Common myeloid progenitor, CD34-positive (primary cell): ENCODE measurements around the gene DENND5B.

Source experiments
- CTCF ChIA-PET: fragments of 350-600 bp; sonication (Branson Sonifier 250); formaldehyde crosslinking; loops from one replicate; lab custom pipeline; 2021; ENCODE audit warnings: antibody characterized with exemption; lab: Charles Lee
- POLR2A ChIA-PET: fragments of 350-600 bp; sonication (Branson Sonifier 250); formaldehyde crosslinking; loops from one replicate; lab custom pipeline; 2021; ENCODE audit warnings: antibody characterized with exemption; lab: Charles Lee
- DNase-seq, 3 donors: peaks; one replicate each; pipeline versions ENCODE4 v3.0.0 to v3.0.0-alpha.2; 2013
- H3K27ac ChIP-seq, 2 experiments: 1 replicate in 1 of 2; 2 replicates in 1 of 2; pipeline ENCODE4 v1.7.0; 2013; ENCODE audit warnings: inconsistent platforms in 2 of 2, low read length in 2 of 2, mild to moderate bottlenecking in 2 of 2, low read depth in 1 of 2, moderate library complexity in 1 of 2; ENCODE audit not compliant: severe bottlenecking in 2 of 2, insufficient read depth in 1 of 2, poor library complexity in 1 of 2
- H3K27me3 ChIP-seq, 5 experiments: replicated peaks in 2 of 5; 1 replicate in 3 of 5; 2 replicates in 2 of 5; pipeline versions ENCODE4 v1.6.1 to v1.7.0; 2013; ENCODE audit warnings: low read length in 4 of 5, mild to moderate bottlenecking in 2 of 5, moderate library complexity in 2 of 5, inconsistent platforms in 1 of 5; ENCODE audit not compliant: insufficient read depth in 5 of 5, control insufficient read depth in 4 of 5
- H3K36me3 ChIP-seq, 4 experiments: 1 replicate in 2 of 4; 2 replicates in 2 of 4; pipeline versions ENCODE4 v1.6.1 to v1.7.0; 2013; ENCODE audit warnings: low read length in 3 of 4, control low read depth in 1 of 4, mild to moderate bottlenecking in 1 of 4; ENCODE audit not compliant: control insufficient read depth in 4 of 4, insufficient read depth in 4 of 4
- H3K4me1 ChIP-seq, 4 experiments: 1 replicate in 3 of 4; 2 replicates in 1 of 4; pipeline versions ENCODE4 v1.6.1 to v1.7.1; 2013; ENCODE audit warnings: low read length in 3 of 4, mild to moderate bottlenecking in 3 of 4, control low read depth in 1 of 4, inconsistent platforms in 1 of 4, moderate library complexity in 1 of 4; ENCODE audit not compliant: control insufficient read depth in 4 of 4, insufficient read depth in 4 of 4; ENCODE audit errors: control extremely low read depth in 1 of 4
- H3K4me3 ChIP-seq, 7 experiments: 1 replicate in 4 of 7; 2 replicates in 3 of 7; pipeline versions ENCODE4 v1.5.1 to v1.7.0; 2013; ENCODE audit warnings: mild to moderate bottlenecking in 7 of 7, low read length in 6 of 7, moderate library complexity in 6 of 7, inconsistent platforms in 2 of 7, low read depth in 2 of 7, control low read depth in 1 of 7; ENCODE audit not compliant: insufficient read depth in 4 of 7, control insufficient read depth in 1 of 7; ENCODE audit errors: extremely low read depth in 1 of 7
- H3K9me3 ChIP-seq, 5 experiments: 1 replicate in 4 of 5; 2 replicates in 1 of 5; pipeline versions ENCODE4 v1.6.1 to v1.7.1; 2013; ENCODE audit warnings: low read length in 4 of 5, mild to moderate bottlenecking in 2 of 5, inconsistent platforms in 1 of 5, low read depth in 1 of 5, moderate library complexity in 1 of 5; ENCODE audit not compliant: control insufficient read depth in 4 of 5, insufficient read depth in 2 of 5; ENCODE audit errors: control extremely low read depth in 1 of 5
- WGBS: methylation state at CpG from one replicate; pipeline ENCODE4 v1.1.5; 2013; ENCODE audit not compliant: insufficient coverage; 5-methylcytosine and 5-hydroxymethylcytosine counted together

The DENND5B gene

GRCh38 chr12:31591380-31591901 is 505 bp upstream of the DENND5B start:
- ChIA-PET CTCF (interaction anchor here (1.0 kb wide), 1 partner anchor 46 kb away, joined by 3 read pairs; no protein-coding TSS in a partner anchor), POLR2A (interaction anchor here (0.5 to 0.6 kb wide), 2 partner anchors 114 to 116 kb away, joined by 3 to 4 read pairs; no protein-coding TSS in a partner anchor)
- peak; percentile 38 to 81 (median 75) for DNase-seq
- peaks cover 7 to 18% (median 10%) of the 10 kb centered on the region in 4 experiments for H3K4me1 ChIP-seq
- no peaks in the 10 kb centered on the region for H3K36me3 ChIP-seq
- peak overlapping the region; percentile 82 to 95 (median 87) for H3K4me3 ChIP-seq
- H3K27ac ChIP-seq = peak overlapping the region in 1 of 2 experiments; percentile 88
- no peaks in the 10 kb centered on the region for H3K9me3 ChIP-seq
- peaks cover 0 to 2% (median 0%) of the 10 kb centered on the region in 5 experiments for H3K27me3 ChIP-seq
- 0% methylated on average over 10 of the region's 16 CpGs for WGBS

GRCh38 chr12:31589904-31590641 is 863 bp downstream of the DENND5B start:
- Histone ChIP-seq H3K27me3 (peaks cover 0 to 2% (median 0%) of the 10 kb centered on the region in 5 experiments), H3K36me3 (no peaks in the 10 kb centered on the region), H3K4me1 (peaks cover 7 to 18% (median 10%) of the 10 kb centered on the region in 4 experiments), H3K4me3 (peak overlapping the region; percentile 82 to 95 (median 87)), H3K9me3 (no peaks in the 10 kb centered on the region), H3K27ac (peak overlapping the region; percentile 69 to 88)
- 0% methylated on average over 77 of the region's 85 CpGs for WGBS
- peak; percentile 67 to 85 (median 78) for DNase-seq
- ChIA-PET POLR2A (interaction anchor here (0.6 to 1.4 kb wide), 2 partner anchors 11 to 18 kb away, joined by 3 to 6 read pairs; no protein-coding TSS in a partner anchor), CTCF (interaction anchor here (0.6 to 0.9 kb wide), 2 partner anchors 10 to 107 kb away, joined by 3 to 4 read pairs; no protein-coding TSS in a partner anchor)

- Histone ChIP-seq H3K27ac (peak overlapping the region; percentile 69 to 88), H3K4me1 (peaks cover 7 to 18% (median 10%) of the 10 kb centered on the region in 4 experiments), H3K36me3 (no peaks in the 10 kb centered on the region), H3K4me3 (peak overlapping the region; percentile 82 to 95 (median 87)), H3K9me3 (no peaks in the 10 kb centered on the region), H3K27me3 (no peaks in the 10 kb centered on the region)
- peak in 2 of 3 donors; percentile 82 to 86 for DNase-seq
- ChIA-PET CTCF (no interaction called here), POLR2A (interaction anchor here (1.4 kb wide), 1 partner anchor 11 kb away, joined by 6 read pairs; no protein-coding TSS in a partner anchor)
- WGBS = 0% methylated on average over 9 of the region's 15 CpGs
These were observed 1.4 kb downstream of the DENND5B start for GRCh38 chr12:31589598-31589903.

DNA sequence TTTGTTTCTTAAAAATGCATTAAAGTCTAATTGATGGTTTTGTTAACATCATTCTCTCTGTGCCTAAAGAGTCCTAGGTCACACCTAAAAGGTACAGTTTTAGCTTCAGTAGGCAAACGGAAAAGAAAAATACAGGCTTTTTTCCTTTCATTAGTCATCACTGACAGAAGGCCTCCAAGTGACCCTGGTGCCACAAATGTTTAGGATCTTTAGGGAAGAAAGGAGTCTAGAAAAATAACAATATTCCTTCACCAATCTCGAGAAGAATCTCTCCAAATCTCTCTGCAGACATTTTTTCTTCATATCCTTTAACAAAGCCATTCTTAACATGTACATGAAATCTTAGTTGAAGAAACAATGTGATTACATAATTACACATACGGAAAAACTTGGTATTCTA is 2.0 kb downstream of the DENND5B start:
- CTCF ChIA-PET = interaction anchor here (0.9 kb wide), 1 partner anchor 184 kb away, joined by 3 read pairs; no protein-coding TSS in a partner anchor
- no peak overlapping the region for H3K27ac ChIP-seq
- no peaks in the 10 kb centered on the region for H3K27me3 ChIP-seq
- peaks cover 7 to 18% (median 10%) of the 10 kb centered on the region in 4 experiments for H3K4me1 ChIP-seq
- no peaks in the 10 kb centered on the region for H3K36me3 ChIP-seq
- no peaks in the 10 kb centered on the region for H3K9me3 ChIP-seq
- no peak for DNase-seq
- WGBS = 20% methylated on average over 1 of the region's 3 CpGs
- H3K4me3 ChIP-seq = peak overlapping the region in 6 of 7 experiments; percentile 87 to 95 (median 88)
- POLR2A ChIA-PET = no interaction called here

- 97% methylated on average over 3 of the region's 4 CpGs for WGBS
- POLR2A ChIA-PET = no interaction called here
These were observed 4.2 kb downstream of the DENND5B start for GRCh38 chr12:31586728-31587127.

GRCh38 chr12:31585895-31586294 is 5.0 kb downstream of the DENND5B start:
- Histone ChIP-seq H3K27ac (no peak overlapping the region), H3K27me3 (no peaks in the 10 kb centered on the region), H3K9me3 (no peaks in the 10 kb centered on the region), H3K4me3 (no peak overlapping the region), H3K36me3 (no peaks in the 10 kb centered on the region), H3K4me1 (peaks cover 0 to 10% (median 5%) of the 10 kb centered on the region in 4 experiments)
- WGBS = no CpG with 5 or more reads among the region's 2 CpGs
- DNase-seq = no peak
- ChIA-PET POLR2A (no interaction called here), CTCF (interaction anchor here (1.4 kb wide), 1 partner anchor 12 kb away, joined by 4 read pairs; no protein-coding TSS in a partner anchor)

More at GRCh38 chr12:31586728-31587127, 4.2 kb downstream of the DENND5B start:
- no peak overlapping the region for H3K4me3 ChIP-seq
- H3K27me3 ChIP-seq = no peaks in the 10 kb centered on the region
- CTCF ChIA-PET = interaction anchor here (0.7 kb wide), 1 partner anchor 183 kb away, joined by 3 read pairs; no protein-coding TSS in a partner anchor
- no peaks in the 10 kb centered on the region for H3K9me3 ChIP-seq
- no peaks in the 10 kb centered on the region for H3K36me3 ChIP-seq
- no peak for DNase-seq
- peaks cover 6 to 16% (median 9%) of the 10 kb centered on the region in 4 experiments for H3K4me1 ChIP-seq
- no peak overlapping the region for H3K27ac ChIP-seq
